Hypothalamus (tissue), 51 donors: ENCODE results near the gene ZNF726.
"Not testable (repeated sequence)": the region's sequence is repeated elsewhere in the genome, so short reads cannot be mapped to it uniquely, and the experiment has no call there.

ENCODE experiments used
- DNase-seq, 51 donors: peaks; one replicate each; lab custom pipeline; 2025; lab: John Stamatoyannopoulos, UW

ZNF726 gene

GRCh38 chr19:23937031-23937430, 22.3 kb downstream of the ZNF726 start:
- not testable (repeated sequence) for DNase-seq

DNA sequence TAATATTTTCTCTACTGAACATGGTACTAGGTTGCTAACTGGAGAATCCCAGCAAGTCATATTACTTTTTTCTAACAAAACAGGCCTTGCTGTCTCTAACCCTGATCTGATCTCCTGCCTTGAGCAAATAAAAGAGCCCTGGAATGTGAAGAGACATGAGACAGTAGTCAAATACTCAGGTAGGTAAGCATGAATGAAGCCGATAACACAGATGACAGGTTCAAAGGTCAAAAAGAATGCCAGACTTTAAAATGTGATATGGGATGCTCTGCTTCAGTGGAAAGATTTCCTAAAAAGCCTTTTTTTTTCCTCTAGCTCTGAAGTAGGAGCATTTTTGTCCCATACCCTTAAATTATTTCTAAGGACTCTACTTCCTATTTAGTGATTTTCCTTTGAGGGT, 28.7 kb downstream of the ZNF726 start:
- DNase-seq: no peak

GRCh38 chr19:23946569-23946968, 31.9 kb downstream of the ZNF726 start:
- DNase-seq: no peak

GRCh38 chr19:23949611-23950010, 34.9 kb downstream of the ZNF726 start:
- no peak for DNase-seq

- DNase-seq: no peak
Measured at GRCh38 chr19:23956051-23956450, 41.4 kb downstream of the ZNF726 start.

DNA sequence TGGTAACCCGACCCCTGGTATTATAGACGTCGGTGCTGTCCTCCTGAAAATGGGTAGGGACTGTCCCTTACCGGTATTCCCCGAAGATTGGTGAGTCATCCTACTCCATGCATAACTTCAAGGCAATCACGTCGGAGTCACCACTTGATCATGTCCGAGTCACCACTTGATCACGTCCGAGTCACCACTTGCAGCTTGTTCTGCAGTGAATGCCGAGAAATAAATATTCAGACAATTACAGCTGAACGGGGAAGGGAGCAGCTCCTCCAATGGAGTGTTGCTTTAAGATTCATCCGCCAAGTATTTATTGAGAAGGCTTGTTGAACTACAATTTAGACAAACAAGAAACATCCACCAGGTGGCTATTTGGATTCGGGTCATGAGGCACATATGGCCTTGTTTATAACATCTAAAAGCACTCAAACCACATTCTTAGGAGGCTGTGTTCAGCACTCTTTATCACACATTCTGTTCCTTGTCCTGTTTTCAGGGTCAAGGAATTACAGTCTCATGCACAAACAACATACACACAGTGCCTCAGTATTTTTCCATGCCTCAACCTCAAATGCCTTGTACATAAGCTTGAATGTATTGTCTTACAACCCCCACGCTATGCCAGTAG, 43.1 kb downstream of the ZNF726 start:
- DNase-seq: peak in 1 of 51 donors; percentile 1

- not testable (repeated sequence) for DNase-seq
Measured at GRCh38 chr19:23963396-23963795, 48.7 kb downstream of the ZNF726 start.

DNA sequence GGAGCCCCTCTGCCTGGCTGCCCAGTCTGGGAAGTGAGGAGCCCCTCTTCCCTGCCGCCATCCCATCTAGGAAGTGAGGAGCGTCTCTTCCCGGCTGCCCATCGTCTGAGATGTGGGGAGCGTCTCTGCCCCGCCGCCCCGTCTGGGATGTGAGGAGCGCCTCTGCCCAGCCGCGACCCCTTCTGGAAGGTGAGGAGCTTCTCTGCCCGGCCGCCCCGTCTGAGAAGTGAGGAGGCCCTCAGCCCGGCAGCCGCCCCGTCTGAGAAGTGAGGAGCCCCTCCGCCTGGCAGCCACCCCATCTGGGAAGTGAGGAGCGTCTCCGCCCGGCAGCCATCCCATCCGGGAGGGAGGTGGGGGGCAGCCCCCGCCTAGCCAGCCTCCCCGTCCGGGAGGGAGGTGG, 49.2 kb downstream of the ZNF726 start:
- not testable (repeated sequence) for DNase-seq

DNA sequence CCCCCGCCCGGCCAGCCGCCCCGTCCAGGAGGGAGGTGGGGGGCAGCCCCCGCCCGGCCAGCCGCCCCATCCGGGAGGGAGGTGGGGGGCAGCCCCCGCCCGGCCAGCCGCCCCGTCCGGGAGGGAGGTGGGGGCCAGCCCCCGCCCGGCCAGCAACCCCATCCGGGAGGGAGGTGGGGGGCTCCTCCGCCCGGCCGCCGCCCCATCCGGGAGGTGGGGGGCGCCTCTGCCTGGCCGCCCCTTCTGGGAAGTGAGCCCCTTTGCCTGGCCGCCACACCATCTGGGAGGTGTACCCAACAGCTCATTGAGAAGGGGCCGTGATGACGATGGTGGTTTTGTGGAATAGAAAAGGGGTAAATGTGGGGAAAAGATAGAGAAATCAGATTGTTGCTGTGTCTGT, 49.6 kb downstream of the ZNF726 start:
- DNase-seq: not testable (repeated sequence)

DNA sequence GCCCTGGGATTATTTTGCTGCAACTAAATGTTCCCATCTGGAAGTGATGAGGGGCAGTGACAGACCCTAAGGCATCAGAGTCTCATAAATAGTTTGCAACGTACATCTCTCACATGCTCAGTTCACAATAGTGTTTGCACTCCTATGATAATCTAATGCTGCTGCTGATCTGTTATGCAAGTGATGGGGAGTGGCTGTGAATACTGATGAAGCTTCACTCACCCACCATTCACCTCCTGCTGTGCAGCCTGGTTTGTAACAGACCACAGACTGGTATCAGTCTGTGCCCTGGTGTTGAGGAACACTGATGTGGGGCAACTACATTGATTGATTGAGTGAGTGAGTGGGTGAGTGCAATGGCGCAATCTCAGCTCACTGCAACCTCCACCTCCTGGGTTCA, 54.9 kb downstream of the ZNF726 start:
- no peak for DNase-seq

DNA sequence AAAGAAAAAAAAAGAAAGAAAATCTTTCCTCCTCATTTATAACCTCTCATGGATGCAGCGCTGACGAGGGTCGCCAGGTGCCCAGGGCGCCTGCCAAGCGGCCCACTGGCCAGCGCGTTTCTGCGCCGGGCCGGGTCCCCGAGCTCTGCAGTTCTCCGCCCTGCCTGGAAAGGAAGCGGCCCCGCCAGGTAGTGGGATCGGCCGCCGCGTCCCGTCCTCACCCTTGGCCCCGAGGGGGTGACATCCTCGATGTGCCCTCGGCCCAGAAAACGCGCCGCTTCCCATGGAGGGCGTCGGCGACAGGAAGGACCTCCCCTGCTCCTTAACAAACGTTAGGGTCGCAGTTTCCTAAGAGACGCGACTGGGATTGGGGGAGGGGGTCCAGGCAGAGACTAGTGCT, 56.9 kb downstream of the ZNF726 start:
- DNase-seq: no peak

DNA sequence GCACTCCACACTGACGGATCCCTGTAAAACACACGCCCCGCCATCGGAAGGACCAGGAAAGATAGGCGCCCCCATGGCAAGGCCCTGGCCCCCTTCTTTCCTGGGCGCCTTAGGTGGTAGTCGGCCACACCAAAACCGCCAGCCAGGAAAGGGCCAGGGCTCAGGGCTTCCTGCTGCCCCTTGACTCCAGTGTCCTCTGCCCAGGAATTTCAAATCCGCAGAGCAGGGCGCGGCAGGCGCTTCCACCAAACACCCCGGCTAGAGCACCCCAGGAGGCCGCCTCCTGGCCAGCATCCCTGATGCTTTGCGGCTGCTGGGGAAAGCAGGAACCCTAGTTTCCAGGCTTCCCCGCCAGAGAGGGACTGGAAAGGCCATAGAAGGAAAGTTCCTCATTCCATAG, 57.5 kb downstream of the ZNF726 start:
- no peak for DNase-seq

- no peak for DNase-seq
Measured at GRCh38 chr19:23974941-23975340, 60.3 kb downstream of the ZNF726 start.

GRCh38 chr19:23976631-23977030, 61.9 kb downstream of the ZNF726 start:
- DNase-seq: not testable (repeated sequence)

- DNase-seq: not testable (repeated sequence)
Measured at GRCh38 chr19:23977256-23977655, 62.6 kb downstream of the ZNF726 start.

DNA sequence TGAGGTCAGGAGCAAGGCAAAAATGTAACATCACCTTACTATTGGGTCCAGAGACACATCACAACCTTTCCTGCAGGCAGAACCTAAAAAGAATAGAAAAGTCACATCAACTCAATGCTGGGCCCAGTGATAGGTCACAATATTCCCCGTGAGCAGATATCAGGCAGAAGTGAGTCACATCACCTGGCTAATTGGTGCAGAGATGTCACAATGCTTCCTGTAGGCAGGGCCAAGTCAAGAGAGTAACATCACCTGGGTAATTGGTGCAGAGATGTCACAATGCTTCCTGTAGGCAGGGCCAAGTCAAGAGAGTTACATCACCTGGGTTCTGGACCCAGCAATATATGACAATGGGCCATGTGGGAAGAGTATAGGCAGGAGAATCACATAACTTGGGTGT, 63.4 kb downstream of the ZNF726 start:
- no peak for DNase-seq

- DNase-seq: no peak
Measured at GRCh38 chr19:23980805-23981204, 66.1 kb downstream of the ZNF726 start.

- DNase-seq: no peak
Measured at GRCh38 chr19:23981863-23982262, 67.2 kb downstream of the ZNF726 start.

DNA sequence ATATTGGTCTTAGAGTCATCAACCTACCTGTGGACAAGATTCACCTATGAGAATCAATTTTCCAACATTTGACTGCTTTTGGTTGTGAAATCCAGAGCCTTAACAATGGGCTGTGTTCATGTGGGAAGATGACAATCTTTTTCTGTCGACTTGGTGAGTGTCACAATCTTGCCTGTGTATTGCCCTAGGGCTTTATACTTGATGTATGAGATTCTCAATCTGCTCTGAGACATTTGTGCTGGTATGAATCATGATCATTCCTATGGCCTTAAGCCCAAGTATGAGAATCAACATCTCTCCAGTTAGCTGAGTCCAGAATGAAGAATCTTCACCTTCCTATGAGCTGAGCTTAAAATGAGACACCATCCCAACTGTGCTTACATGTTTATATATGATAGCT, 68.7 kb downstream of the ZNF726 start:
- no peak for DNase-seq
